Activated naive CD4-positive, alpha-beta T cell treated with anti-CD3 and anti-CD28 coated beads, Interleukin-2, amount 10 ng/mL, durations not matched to agents 7 days and 5 days (primary cell): Measurements from ENCODE around the gene EYA2.

ENCODE experiments used
- CTCF ChIA-PET: fragments of 350-600 bp; sonication (Branson Sonifier 250); formaldehyde crosslinking; loops from one replicate; lab custom pipeline; 2021; ENCODE audit warnings: antibody characterized with exemption; lab: Charles Lee
- DNase-seq: peaks from one replicate; pipeline ENCODE4 v3.0.0-alpha.2; 2020
- H3K27ac Mint-ChIP-seq: one replicate; pipeline ENCODE4 v1.8.0; 2021; ENCODE audit warnings: mild to moderate bottlenecking, moderate library complexity, mixed read lengths
- H3K27me3 Mint-ChIP-seq: one replicate; pipeline ENCODE4 v1.8.0; 2021; ENCODE audit warnings: mild to moderate bottlenecking, mixed read lengths
- H3K36me3 Mint-ChIP-seq: one replicate; pipeline ENCODE4 v1.8.0; 2021; ENCODE audit warnings: mixed read lengths
- H3K4me1 Mint-ChIP-seq: one replicate; pipeline ENCODE4 v1.8.0; 2021; ENCODE audit warnings: mixed read lengths
- H3K4me3 Mint-ChIP-seq: one replicate; pipeline ENCODE4 v1.8.0; 2021; ENCODE audit warnings: mild to moderate bottlenecking, moderate library complexity, mixed read lengths
- H3K9me3 Mint-ChIP-seq: one replicate; pipeline ENCODE4 v1.8.0; 2021; ENCODE audit warnings: mixed read lengths

Gene EYA2, protein sequence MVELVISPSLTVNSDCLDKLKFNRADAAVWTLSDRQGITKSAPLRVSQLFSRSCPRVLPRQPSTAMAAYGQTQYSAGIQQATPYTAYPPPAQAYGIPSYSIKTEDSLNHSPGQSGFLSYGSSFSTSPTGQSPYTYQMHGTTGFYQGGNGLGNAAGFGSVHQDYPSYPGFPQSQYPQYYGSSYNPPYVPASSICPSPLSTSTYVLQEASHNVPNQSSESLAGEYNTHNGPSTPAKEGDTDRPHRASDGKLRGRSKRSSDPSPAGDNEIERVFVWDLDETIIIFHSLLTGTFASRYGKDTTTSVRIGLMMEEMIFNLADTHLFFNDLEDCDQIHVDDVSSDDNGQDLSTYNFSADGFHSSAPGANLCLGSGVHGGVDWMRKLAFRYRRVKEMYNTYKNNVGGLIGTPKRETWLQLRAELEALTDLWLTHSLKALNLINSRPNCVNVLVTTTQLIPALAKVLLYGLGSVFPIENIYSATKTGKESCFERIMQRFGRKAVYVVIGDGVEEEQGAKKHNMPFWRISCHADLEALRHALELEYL

GRCh38 chr20:46894579-46894958, at the start of gene EYA2:
Gene EYA2, plus strand, starts transcription at chr20:46894843. Its CDS starts 95,168 bp downstream, at chr20:46990011.
- Mint-ChIP-seq H3K36me3 (no peaks in the 10 kb centered on the region), H3K27ac (no peak within 1 kb of the TSS), H3K4me3 (no peak within 1 kb of the TSS), H3K4me1 (peaks cover 2% of the 10 kb centered on the region), H3K27me3 (peaks cover 77% of the 10 kb centered on the region), H3K9me3 (no peaks in the 10 kb centered on the region)
- CTCF ChIA-PET, result no interaction called here
- DNase-seq, result no peak

DNA sequence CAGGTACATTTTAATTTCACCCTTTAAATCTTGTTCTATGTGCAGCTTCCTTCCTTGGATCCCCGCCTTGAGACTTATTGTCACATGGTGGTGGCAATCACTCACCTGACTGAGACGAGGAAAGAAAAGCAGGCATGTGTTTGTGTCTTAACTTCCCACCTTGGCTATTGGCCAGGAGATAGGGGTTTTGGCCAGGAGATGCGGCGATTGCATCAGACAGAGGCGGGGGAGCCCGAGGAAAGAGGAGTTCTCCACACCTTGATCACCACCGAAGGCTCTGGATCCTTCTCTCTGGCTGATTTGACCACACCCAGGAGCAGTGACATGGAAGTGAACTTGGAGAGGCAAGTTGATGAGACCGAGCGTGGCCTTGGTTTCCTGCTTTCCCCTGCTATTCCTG, 49.7 kb upstream of the EYA2 start:
- Mint-ChIP-seq H3K27ac (no peak overlapping the region), H3K4me1 (no peaks in the 10 kb centered on the region), H3K36me3 (no peaks in the 10 kb centered on the region), H3K4me3 (no peak overlapping the region), H3K9me3 (no peaks in the 10 kb centered on the region), H3K27me3 (peaks cover 8% of the 10 kb centered on the region)
- CTCF ChIA-PET, result no interaction called here
- no peak for DNase-seq

DNA sequence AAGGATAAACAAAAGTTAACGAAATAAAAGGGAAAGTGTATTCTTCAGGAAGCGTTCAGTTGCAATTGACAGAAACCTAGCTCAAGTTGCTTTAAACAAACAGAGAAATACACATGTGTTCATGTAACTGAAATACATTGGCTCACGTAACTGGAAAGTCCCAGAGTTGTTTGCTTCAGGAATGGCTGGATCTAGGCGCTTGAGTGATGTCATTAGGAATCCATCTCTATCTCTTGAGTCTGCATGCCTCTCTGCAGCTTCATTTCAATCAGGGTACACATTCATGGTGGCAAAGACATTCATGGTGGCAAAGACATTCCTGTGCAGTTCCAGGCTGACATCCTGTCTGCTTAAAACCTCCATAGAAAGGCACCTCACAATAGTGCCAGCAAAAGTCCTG, 45.4 kb upstream of the EYA2 start:
- Mint-ChIP-seq H3K4me3 (no peak overlapping the region), H3K36me3 (no peaks in the 10 kb centered on the region), H3K27ac (no peak overlapping the region), H3K9me3 (peaks cover 1% of the 10 kb centered on the region), H3K27me3 (peaks cover 4% of the 10 kb centered on the region), H3K4me1 (no peaks in the 10 kb centered on the region)
- DNase-seq, result no peak
- CTCF ChIA-PET, result no interaction called here

DNA sequence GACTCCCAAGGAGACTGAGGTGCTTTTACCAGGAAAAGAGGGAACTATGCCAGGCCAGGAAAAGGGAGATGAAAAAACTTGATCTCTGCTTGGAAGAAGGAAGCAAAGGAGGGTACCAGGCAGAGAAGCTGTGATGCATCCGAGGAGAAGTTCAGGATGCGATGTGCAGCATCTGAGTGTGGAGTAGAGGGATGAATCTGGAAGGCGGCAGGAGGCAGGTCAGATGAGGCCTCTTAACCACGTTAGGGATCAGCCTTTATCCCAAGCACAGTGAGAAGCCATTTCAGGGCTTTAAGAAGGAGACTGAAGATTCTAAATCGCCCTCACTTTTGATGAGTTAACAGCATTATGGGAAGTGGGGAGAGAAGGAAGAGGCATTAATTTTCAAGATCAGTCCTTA, 44.9 kb upstream of the EYA2 start:
- Mint-ChIP-seq H3K9me3 (peaks cover 1% of the 10 kb centered on the region), H3K36me3 (no peaks in the 10 kb centered on the region), H3K27ac (no peak overlapping the region), H3K4me1 (no peaks in the 10 kb centered on the region), H3K27me3 (peaks cover 4% of the 10 kb centered on the region), H3K4me3 (no peak overlapping the region)
- no peak for DNase-seq
- CTCF ChIA-PET, result no interaction called here

DNA sequence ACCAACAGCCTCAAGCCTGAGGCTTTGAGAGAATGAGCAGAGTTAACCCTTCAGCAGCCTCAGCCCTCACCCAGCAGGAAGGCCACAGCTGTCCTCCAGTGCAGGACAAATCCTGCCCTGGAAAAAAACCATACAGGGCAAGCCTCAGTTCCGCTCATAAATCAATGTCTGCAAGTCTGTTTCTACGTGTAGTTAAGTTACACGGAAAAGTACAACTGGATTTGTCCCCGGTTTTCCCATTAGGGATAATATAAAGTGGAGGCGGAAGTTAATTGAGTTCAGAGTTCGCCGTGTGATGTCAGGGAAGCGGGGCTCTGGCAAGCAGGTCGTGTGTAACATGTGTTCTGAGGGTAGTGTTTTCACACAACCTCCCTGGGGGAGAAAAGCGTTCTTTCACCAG, 44.2 kb upstream of the EYA2 start:
- CTCF ChIA-PET, result no interaction called here
- no peak overlapping the region for H3K4me3 Mint-ChIP-seq
- DNase-seq, result no peak
- peaks cover 1% of the 10 kb centered on the region for H3K9me3 Mint-ChIP-seq
- no peak overlapping the region for H3K27ac Mint-ChIP-seq
- H3K27me3 Mint-ChIP-seq, result peaks cover 4% of the 10 kb centered on the region
- no peaks in the 10 kb centered on the region for H3K4me1 Mint-ChIP-seq
- H3K36me3 Mint-ChIP-seq, result no peaks in the 10 kb centered on the region

DNA sequence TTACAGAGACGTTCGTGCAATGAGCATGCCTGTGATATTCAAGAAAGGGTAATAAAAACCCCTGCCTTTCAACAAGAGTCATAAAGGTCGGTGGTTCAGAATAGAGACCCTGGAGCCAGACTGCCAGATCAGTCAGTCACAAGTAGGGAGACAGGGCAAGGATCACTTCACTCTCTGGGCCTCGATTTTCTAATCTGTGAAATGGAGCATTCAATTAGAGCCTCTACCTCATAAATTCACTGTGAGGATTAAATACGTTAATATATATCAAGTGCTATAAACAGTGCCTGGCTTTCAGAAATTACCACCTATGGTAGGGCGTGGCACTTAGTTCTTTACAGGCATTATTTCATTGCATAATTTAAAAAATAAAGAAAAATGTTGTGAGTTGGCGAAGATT, 43.7 kb upstream of the EYA2 start:
- CTCF ChIA-PET, result no interaction called here
- H3K4me3 Mint-ChIP-seq, result no peak overlapping the region
- DNase-seq, result no peak
- H3K9me3 Mint-ChIP-seq, result peaks cover 1% of the 10 kb centered on the region
- peaks cover 4% of the 10 kb centered on the region for H3K27me3 Mint-ChIP-seq
- no peak overlapping the region for H3K27ac Mint-ChIP-seq
- no peaks in the 10 kb centered on the region for H3K4me1 Mint-ChIP-seq
- H3K36me3 Mint-ChIP-seq, result no peaks in the 10 kb centered on the region

- H3K27me3 Mint-ChIP-seq, result peaks cover 4% of the 10 kb centered on the region
- no peak for DNase-seq
- peaks cover 1% of the 10 kb centered on the region for H3K9me3 Mint-ChIP-seq
- H3K4me3 Mint-ChIP-seq, result no peak overlapping the region
- H3K4me1 Mint-ChIP-seq, result no peaks in the 10 kb centered on the region
- H3K36me3 Mint-ChIP-seq, result no peaks in the 10 kb centered on the region
- CTCF ChIA-PET, result no interaction called here
- no peak overlapping the region for H3K27ac Mint-ChIP-seq
Observed at GRCh38 chr20:46851746-46852145, 42.9 kb upstream of the EYA2 start.

- Mint-ChIP-seq H3K4me1 (no peaks in the 10 kb centered on the region), H3K36me3 (no peaks in the 10 kb centered on the region)
Observed at GRCh38 chr20:46852313-46852712, 42.3 kb upstream of the EYA2 start.

DNA sequence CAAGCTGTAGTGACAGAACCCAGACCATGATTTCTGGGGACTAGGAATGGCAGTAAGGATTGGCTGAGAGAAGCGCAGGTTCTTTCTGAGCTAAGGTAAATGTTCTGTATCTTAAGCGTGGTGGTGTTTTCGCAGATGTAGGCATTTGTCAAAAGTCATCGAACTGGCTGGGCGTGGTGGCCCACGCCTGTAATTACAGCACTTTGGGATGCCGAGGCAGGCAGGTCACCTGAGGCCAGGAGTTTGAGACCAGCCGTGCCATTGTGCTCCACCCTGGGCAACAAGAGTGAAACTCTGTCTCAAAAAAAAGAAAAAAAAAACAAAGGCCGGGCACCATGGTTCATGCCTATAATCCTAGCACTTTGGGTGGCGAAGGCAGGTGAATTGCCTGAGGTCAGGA, 40.7 kb upstream of the EYA2 start:
- H3K4me3 Mint-ChIP-seq, result no peak overlapping the region
- H3K9me3 Mint-ChIP-seq, result peaks cover 1% of the 10 kb centered on the region
- H3K27me3 Mint-ChIP-seq, result peaks cover 4% of the 10 kb centered on the region
- DNase-seq, result no peak
- no peaks in the 10 kb centered on the region for H3K36me3 Mint-ChIP-seq
- CTCF ChIA-PET, result no interaction called here
- H3K4me1 Mint-ChIP-seq, result no peaks in the 10 kb centered on the region
- no peak overlapping the region for H3K27ac Mint-ChIP-seq

More at GRCh38 chr20:46852313-46852712, 42.3 kb upstream of the EYA2 start:
- Mint-ChIP-seq H3K27me3 (peaks cover 4% of the 10 kb centered on the region), H3K4me3 (no peak overlapping the region), H3K9me3 (peaks cover 1% of the 10 kb centered on the region), H3K27ac (no peak overlapping the region)
- CTCF ChIA-PET, result no interaction called here
- no peak for DNase-seq

DNA sequence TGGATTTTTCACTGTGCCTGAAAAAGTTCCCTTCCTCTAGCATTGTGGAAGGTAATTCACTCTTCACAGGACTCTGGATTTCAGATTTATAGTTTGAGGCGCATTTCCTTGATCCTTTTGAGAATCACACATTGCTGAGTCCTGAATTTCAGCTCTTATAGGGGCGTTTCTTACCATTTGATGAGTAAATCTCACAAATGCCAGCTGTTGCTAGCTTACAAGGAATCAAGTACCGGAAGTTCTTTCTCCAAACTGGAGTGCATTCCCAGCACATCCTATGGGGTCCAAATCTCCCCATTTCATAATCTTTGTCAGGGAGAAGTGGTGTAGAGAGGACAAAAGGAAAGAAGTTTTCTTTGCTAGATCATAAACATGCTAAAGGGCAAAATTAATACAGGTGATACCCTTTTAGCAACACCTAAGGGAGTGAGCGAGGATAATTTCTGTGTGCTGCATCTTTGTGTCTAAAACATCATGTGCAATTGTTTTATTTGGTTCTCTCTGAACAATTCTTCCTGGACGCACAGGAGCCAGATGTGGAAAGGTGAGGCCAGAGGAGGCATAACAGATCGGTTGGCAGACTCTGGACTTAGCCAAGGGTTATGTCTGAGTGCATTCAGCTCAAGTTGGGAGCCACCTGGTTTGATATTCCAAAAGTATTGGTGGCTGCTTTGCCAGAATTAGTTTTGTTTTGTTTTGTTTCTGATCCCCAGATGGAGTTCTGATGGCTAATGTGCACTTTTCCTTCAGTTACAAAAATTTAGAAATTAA, 37.4 kb upstream of the EYA2 start:
- H3K27me3 Mint-ChIP-seq, result no peaks in the 10 kb centered on the region
- no peaks in the 10 kb centered on the region for H3K36me3 Mint-ChIP-seq
- CTCF ChIA-PET, result no interaction called here
- no peaks in the 10 kb centered on the region for H3K4me1 Mint-ChIP-seq
- peaks cover 1% of the 10 kb centered on the region for H3K9me3 Mint-ChIP-seq
- DNase-seq, result no peak
- no peak overlapping the region for H3K4me3 Mint-ChIP-seq
- H3K27ac Mint-ChIP-seq, result no peak overlapping the region

GRCh38 chr20:46865824-46866223, 28.8 kb upstream of the EYA2 start:
- H3K4me1 Mint-ChIP-seq, result no peaks in the 10 kb centered on the region
- no peaks in the 10 kb centered on the region for H3K36me3 Mint-ChIP-seq
- DNase-seq, result no peak
- H3K27me3 Mint-ChIP-seq, result peaks cover 14% of the 10 kb centered on the region
- H3K9me3 Mint-ChIP-seq, result no peaks in the 10 kb centered on the region
- no peak overlapping the region for H3K27ac Mint-ChIP-seq
- CTCF ChIA-PET, result no interaction called here
- no peak overlapping the region for H3K4me3 Mint-ChIP-seq

GRCh38 chr20:46870041-46870440, 24.6 kb upstream of the EYA2 start:
- CTCF ChIA-PET, result no interaction called here
- no peak for DNase-seq
- Mint-ChIP-seq H3K27me3 (peaks cover 14% of the 10 kb centered on the region), H3K4me1 (no peaks in the 10 kb centered on the region), H3K27ac (no peak overlapping the region), H3K9me3 (no peaks in the 10 kb centered on the region), H3K4me3 (no peak overlapping the region), H3K36me3 (no peaks in the 10 kb centered on the region)

GRCh38 chr20:46872328-46873211, 22.1 kb upstream of the EYA2 start:
- Mint-ChIP-seq H3K36me3 (no peaks in the 10 kb centered on the region), H3K4me1 (no peaks in the 10 kb centered on the region), H3K4me3 (peak overlapping the region; percentile 19), H3K27ac (no peak overlapping the region), H3K27me3 (peaks cover 16% of the 10 kb centered on the region), H3K9me3 (no peaks in the 10 kb centered on the region)
- CTCF ChIA-PET, result no interaction called here
- peak; percentile 25 for DNase-seq

GRCh38 chr20:46875059-46875458, 19.6 kb upstream of the EYA2 start:
- no peak overlapping the region for H3K27ac Mint-ChIP-seq
- no peaks in the 10 kb centered on the region for H3K36me3 Mint-ChIP-seq
- H3K9me3 Mint-ChIP-seq, result no peaks in the 10 kb centered on the region
- H3K4me1 Mint-ChIP-seq, result no peaks in the 10 kb centered on the region
- DNase-seq, result no peak
- CTCF ChIA-PET, result no interaction called here
- H3K27me3 Mint-ChIP-seq, result peaks cover 16% of the 10 kb centered on the region
- no peak overlapping the region for H3K4me3 Mint-ChIP-seq
